Ramos (cell line): ENCODE results near the gene KLK7.

ENCODE experiments used
- in situ Hi-C: fragments of 300-500 bp; cut with MboI; formaldehyde crosslinking; loops from one replicate; pipeline ENCODE4 v1.14.3; 2022; ENCODE audit warnings: low sequenced_read_pairs; ENCODE audit not compliant: unreplicated experiment

KLK7 gene

GRCh38 chr19:50983625-50984292 is at the start of gene KLK7:
TSS of gene KLK7 (minus strand) at chr19:50983917. CDS start at chr19:50982399, 1,518 bp downstream.
- in situ Hi-C loops: no loop called here

DNA sequence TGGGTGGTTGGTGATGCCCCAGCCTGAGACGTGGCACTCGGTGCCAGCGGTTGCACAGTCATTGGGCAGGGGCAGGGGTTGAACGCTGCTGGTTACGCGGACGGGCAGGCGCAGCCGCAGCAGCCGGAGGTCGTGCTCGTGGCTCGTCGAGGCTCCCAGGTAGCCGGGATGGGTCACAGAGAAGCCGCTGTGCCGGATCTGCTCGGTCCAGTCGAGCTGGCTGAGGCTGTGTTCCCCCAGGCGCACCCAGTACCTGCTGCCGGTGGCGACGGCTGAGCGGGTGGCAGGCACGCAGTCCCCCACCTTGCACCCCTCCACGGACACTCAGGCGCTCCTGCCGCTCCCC is 48.1 kb upstream of the KLK7 start:
- in situ Hi-C loops: no loop called here

- in situ Hi-C loops: no loop called here
Measured at GRCh38 chr19:51031220-51031879, 47.6 kb upstream of the KLK7 start.

- in situ Hi-C loops: no loop called here
Measured at GRCh38 chr19:51030631-51031030, 46.9 kb upstream of the KLK7 start.

DNA sequence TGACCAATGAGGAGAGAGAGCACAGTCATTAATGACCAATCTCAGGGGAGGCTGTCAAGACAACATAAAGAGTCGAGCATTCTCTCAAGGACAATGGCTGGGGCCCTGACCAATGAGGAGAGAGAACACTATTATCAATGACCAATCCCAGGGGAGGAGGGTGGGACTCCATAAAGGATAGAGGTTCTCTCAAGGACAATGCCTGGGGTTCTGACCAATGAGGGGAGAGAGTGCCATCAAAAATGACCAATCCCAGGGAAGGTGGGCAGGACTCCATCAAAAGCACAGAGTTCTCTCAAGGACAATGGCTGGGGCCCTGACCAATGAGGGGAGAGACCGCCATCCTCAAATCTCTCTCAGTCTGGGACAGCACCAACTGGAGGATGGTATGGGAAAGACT is 46.0 kb upstream of the KLK7 start:
- in situ Hi-C loops: no loop called here

DNA sequence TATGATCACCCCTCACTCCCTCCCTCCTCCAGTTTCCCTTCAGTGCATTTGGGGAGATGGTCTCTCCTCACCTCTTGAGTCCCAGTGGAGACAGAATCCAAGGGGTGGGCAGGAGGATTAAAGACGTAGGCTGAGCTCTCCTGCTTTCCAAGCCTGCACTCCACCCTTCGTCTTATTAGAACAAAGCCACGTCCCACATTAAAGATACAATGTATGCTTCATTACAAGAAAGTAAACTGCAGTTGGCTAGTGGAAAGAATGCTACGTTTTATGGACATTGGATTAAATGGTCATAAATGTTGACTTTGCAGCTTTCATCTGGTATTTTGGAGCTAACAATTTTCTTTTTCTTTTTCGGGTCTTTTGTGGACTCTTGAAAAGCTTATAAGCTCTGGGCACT is 44.2 kb upstream of the KLK7 start:
- in situ Hi-C loops: no loop called here

DNA sequence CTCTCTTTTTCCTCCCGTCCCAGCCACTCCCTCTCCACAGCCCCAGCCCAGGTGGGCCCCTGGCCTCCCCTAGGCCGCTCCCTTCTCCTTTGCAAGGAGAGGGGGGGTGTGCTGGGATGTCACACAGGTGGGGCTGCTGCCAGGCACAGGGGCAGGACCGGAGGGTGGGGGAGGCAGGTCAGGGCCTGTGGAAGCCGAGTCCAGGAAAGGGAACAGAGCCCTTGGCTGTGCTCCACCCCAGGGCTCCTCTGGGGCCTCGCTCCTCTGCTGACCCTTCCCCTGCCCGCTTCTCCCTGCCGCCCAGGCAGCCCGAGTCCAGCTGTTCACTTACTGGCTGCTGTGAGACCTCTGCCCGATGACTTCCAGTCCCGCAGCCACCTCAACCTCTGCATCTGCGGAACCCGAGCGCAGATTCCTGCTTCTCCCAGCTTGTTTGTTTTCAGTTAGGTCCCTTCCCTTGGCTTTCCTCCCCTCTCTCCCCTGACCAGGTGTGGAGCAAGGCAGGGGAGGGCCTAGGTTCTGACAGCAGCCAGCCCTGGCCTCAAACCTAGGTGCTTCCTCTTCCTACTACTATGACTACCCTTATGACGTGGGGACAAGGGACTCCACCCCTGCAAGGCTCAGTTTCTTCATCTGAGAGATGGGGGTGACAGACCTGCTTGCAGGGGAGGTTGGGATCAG is 43.5 kb upstream of the KLK7 start:
- in situ Hi-C loops: no loop called here

GRCh38 chr19:51026554-51026831 is 42.8 kb upstream of the KLK7 start, which contains the start of gene KLK11:
TSS of gene KLK11 (minus strand) at chr19:51026616. CDS start at chr19:51025631, 985 bp downstream.
- in situ Hi-C loops: no loop called here

GRCh38 chr19:51025809-51026553 is 42.3 kb upstream of the KLK7 start:
- in situ Hi-C loops: no loop called here

- in situ Hi-C loops: no loop called here
Measured at GRCh38 chr19:51025401-51025800, 41.7 kb upstream of the KLK7 start.

- in situ Hi-C loops: no loop called here
Measured at GRCh38 chr19:51024924-51025323, 41.2 kb upstream of the KLK7 start.

- in situ Hi-C loops: no loop called here
Measured at GRCh38 chr19:51023946-51024345, 40.2 kb upstream of the KLK7 start.

GRCh38 chr19:51022526-51022925 is 38.8 kb upstream of the KLK7 start:
- in situ Hi-C loops: no loop called here

DNA sequence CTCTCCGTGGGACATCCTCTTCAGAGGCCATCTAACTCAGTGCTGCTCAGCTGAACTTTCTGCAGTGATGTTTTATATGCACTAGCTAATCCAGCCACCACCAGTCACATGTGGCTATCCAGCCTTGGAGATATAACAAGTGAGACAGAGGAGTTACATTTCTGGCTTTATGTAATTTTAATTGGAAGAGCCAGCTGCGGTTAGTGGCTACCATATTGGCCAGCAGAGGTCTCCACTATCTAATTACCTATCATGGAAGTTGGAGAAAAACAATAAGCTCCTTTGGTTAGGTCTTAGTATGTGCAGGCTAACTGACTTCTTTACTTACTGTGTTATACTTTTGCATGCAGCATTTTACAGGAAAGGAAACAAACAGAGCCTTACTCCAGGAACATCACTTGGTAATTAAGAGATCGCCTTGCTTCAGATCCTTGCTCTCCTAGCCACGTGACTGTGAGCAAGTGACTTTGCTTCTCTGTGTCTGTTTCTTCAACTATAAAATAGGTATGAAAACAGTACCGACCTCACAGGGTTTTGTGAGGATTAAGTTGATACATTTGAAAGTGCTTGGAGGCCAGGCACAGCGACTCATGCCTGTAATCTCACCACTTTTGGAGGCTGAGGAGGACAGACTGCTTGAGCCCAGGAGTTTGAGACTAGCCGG is 37.4 kb upstream of the KLK7 start:
- in situ Hi-C loops: no loop called here

DNA sequence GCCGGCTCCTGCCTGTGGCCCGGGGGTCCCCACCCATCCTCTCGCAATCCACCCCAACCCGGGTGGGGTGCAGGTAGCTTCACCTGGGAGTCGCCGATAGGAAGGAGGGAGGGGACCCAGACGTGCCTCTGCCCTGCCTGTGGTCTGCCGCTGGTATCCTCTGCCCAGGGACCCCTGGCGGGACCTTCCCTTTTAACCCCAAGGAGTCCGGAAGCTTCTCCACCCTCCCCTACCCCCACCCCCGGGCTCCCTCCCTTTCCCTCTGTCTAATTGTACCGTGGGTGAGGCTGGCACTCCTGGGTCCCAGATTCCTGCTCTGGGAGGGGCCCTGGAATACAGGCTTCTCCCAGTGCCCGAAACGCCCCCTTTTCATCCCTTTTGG is 35.8 kb upstream of the KLK7 start, which contains the start of gene KLK10:
KLK10 (minus strand) TSS at position 166 of the 382 bp plus-strand sequence. CDS start 579 bp downstream, outside the sequence.
- in situ Hi-C loops: no loop called here

DNA sequence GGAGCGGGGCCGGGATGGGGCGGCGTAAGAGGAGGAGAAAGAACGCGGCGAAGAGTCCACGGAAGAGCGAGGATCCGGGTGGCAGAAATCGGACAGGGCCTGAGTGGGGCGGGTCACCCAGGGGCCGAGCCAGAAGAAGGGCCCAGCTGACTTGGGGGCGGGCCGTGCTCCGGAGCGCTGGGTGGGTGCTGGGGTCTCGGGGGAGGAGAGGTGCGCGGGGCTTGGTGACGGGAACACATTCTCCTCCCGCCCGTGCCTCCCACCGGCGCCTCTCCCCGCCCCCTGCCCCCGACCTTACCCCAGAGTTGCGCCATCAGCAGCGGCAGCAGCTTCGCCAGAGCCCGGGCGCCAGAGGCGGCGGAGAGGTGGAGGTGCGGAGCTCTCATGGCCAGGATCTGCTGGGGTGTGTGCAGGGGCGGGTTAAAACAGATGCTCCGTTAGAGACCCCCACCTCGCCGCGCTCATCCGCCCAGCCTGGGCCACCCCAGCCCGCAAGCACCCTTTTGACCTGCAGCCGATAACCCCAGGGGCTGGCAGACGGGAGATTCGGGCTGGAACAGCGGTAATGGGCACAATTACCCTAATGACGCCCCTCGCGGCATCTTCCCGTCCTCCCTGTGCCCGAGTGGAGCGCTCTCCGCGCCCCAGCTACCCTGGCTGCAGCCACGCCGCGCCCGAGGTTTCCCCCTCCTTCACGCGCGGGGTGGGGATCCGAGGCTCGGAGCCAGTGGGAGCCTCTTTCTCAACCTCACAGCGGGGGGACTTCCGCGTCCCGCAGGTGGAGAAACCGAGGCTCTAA is 35.2 kb upstream of the KLK7 start:
- in situ Hi-C loops: no loop called here

DNA sequence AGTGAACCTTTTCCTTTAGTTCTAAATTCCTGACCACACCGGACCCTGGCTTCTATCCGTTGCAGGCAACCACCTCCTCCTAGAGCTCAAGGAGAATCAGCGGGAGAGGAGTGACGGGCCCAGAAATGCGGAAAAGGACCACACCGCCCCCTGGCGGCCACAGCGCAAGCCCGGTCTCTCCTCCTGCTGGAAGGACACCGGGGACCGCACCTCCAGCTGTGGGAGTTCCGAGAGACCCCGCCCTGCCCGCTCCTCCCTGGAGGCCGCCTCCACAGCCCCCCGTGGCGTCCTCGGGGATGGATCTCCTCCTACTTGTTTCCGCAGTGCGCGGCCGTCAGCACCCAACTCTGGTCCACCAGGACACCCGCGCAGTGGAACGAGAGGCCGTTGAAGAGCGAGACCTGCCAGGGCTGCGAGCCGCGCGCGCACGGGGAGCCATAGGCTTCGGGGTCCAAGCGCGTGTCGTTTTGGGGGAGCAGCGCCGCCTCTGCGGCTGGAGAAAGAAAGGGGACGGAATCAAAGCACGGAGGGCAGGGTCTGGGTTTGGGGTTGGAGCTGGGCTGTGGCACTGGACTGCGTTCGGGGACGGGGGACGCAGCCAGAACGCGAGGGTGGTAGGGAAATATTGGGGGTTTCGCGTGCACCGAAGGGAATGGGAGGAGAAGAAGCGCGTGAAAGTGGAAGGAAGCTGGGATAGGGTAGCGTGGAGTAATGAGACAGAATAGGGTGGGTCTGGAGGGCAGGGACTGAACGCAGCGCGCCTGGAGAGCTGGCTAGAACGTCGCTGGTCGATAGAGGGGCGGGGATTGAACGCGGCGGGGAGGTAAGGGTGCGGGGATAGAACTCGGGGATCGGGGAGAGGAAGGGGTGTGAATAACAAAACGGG is 33.3 kb upstream of the KLK7 start:
- in situ Hi-C loops: no loop called here

- in situ Hi-C loops: no loop called here
Measured at GRCh38 chr19:51015691-51016267, 32.1 kb upstream of the KLK7 start.
